BLaER1 treated with 17β-estradiol and CSF1 and Interleukin-3, amounts not matched to agents 10 nM and 100 nM (cell line): Measurements from ENCODE around the gene PDXK.
A peak's percentile ranks its signal among the peaks of the same experiment; 100 is the strongest.

Experiments used
- H3K27ac ChIP-seq, 11 experiments: shearing (Covaris generic); formaldehyde crosslinking; 2 replicates each; pipeline ENCODE4 v1.8.1; 2022
- H3K27me3 ChIP-seq, 11 experiments: shearing (Covaris generic); formaldehyde crosslinking; 2 replicates each; pipeline ENCODE4 v1.8.1; 2022
- H3K36me3 ChIP-seq, 11 experiments: shearing (Covaris generic); formaldehyde crosslinking; 2 replicates each; pipeline ENCODE4 v1.8.1; 2022
- H3K4me1 ChIP-seq, 10 experiments: shearing (Covaris generic); formaldehyde crosslinking; 2 replicates each; pipeline ENCODE4 v1.8.1; 2022
- H3K4me2 ChIP-seq, 11 experiments: shearing (Covaris generic); formaldehyde crosslinking; 2 replicates each; pipeline ENCODE4 v1.8.1; 2022
- H3K4me3 ChIP-seq, 10 experiments: shearing (Covaris generic); formaldehyde crosslinking; 2 replicates each; pipeline ENCODE4 v1.8.1; 2022
- H3K9ac ChIP-seq, 11 experiments: shearing (Covaris generic); formaldehyde crosslinking; 2 replicates each; pipeline ENCODE4 v1.8.1; 2022
- H3K9me3 ChIP-seq, 11 experiments: shearing (Covaris generic); formaldehyde crosslinking; replicated peaks in 1 of 11; 2 replicates each; pipeline ENCODE4 v1.8.1; 2022
- H4K20me1 ChIP-seq, 11 experiments: shearing (Covaris generic); formaldehyde crosslinking; 2 replicates each; pipeline ENCODE4 v1.8.1; 2022
- Cebpa-rat ChIP-seq, 11 experiments: shearing (Covaris generic); IDR thresholded peaks; 2 replicates each; pipeline ENCODE4 v1.8.1; 2022

Gene PDXK

DNA sequence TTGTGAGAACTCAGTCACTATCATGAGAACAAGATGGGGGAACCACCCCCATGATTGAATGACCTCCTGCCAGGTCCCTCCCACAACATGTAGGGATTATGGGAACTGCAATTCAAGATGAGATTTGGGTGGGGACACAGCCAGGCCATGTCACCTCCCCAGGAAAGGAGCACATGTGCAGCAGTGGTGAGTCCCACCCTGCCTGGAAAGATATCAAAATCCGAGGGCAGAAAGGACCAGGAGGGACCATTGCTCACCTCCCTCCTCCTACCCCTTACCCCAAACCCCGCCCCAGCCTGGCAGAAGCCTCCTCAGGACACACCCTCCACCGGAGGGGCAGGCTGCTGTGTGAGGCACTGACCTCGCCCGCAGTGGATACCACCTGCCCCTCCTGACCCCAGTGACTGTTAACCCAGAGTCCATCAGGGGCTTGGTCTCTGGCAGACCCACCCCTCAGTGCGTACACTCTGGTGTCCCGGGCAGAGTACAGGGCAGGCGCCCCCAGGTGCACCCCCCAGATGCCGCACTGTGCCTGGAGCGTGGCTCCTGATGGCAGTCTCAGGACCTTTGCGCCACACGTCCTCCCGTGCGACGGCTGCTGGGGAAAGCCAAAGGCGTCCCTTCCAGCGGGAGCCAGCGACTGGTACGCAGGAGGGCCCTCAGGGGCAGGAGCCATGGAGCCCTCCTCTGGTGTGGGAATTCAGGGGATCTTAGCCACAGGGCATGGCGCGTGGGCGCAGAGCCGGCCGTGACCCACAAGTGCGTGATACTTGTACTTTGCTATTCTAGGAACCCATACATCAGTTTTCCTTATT, 20.9 kb downstream of the PDXK start:
- Histone ChIP-seq H3K36me3 (peaks cover 0 to 89% (median 74%) of the 10 kb centered on the region in 11 experiments; a peak in 20 of 22 replicates), H3K27me3 (peaks cover 0 to 6% (median 0%) of the 10 kb centered on the region in 11 experiments; a peak in 3 of 22 replicates), H3K9me3 (peaks cover 0 to 12% (median 0%) of the 10 kb centered on the region in 11 experiments; a peak in 6 of 22 replicates), H3K4me2 (peak overlapping the region in 10 of 11 experiments; percentile 15 to 62 (median 46); a peak in 18 of 22 replicates), H3K9ac (no peak overlapping the region), H3K4me1 (peaks cover 38 to 57% (median 47%) of the 10 kb centered on the region in 10 experiments), H4K20me1 (peaks cover 37 to 90% (median 78%) of the 10 kb centered on the region in 11 experiments), H3K27ac (no peak overlapping the region), H3K4me3 (no peak overlapping the region)
- TF ChIP-seq Cebpa-rat (IDR thresholded peaks at IDR 0.05) = no peak

DNA sequence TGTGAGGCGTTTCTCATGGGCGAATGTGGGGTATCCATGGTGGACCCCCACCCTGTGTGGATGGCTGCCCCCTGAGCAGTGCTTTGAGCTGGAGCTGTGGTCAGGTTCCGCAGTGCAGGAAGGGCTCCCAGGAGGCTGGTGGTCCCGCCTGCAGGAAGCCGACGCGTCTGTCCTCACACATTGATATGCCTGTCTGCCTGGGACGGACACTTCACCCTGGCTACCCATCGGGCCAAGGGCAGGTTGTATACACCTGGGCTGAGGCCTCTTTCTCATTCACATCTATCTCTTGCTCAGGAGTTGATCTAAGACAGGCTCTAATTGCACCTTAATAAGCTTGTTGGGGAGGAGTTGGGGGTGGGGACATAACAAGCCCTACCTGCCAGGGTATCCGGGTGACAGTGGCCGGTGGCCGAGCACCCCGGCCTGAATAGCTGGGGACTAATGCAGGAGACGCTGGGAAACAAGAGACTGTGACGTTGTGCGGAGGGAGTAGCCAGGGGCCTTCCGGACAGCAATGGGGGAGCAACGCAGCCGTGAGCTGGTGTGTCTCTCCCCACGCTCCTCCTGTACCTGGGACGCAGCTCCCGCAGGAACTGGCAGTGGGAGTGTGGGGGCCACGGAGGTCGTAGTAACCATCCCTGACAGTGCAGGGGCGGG, 21.7 kb downstream of the PDXK start:
- no peak overlapping the region for H3K4me3 ChIP-seq
- peaks cover 29 to 90% (median 77%) of the 10 kb centered on the region in 11 experiments for H4K20me1 ChIP-seq
- H3K4me2 ChIP-seq = peak overlapping the region in 9 of 11 experiments; percentile 15 to 62 (median 49); a peak in 16 of 22 replicates
- no peak overlapping the region for H3K27ac ChIP-seq
- H3K9ac ChIP-seq = no peak overlapping the region
- TF ChIP-seq Cebpa-rat (IDR thresholded peaks at IDR 0.05) = no peak
- peaks cover 30 to 49% (median 39%) of the 10 kb centered on the region in 10 experiments for H3K4me1 ChIP-seq
- H3K27me3 ChIP-seq = no peaks in the 10 kb centered on the region
- H3K9me3 ChIP-seq = peaks cover 0 to 12% (median 0%) of the 10 kb centered on the region in 11 experiments; a peak in 6 of 22 replicates
- H3K36me3 ChIP-seq = peaks cover 5 to 89% (median 74%) of the 10 kb centered on the region in 11 experiments; a peak in 21 of 22 replicates

DNA sequence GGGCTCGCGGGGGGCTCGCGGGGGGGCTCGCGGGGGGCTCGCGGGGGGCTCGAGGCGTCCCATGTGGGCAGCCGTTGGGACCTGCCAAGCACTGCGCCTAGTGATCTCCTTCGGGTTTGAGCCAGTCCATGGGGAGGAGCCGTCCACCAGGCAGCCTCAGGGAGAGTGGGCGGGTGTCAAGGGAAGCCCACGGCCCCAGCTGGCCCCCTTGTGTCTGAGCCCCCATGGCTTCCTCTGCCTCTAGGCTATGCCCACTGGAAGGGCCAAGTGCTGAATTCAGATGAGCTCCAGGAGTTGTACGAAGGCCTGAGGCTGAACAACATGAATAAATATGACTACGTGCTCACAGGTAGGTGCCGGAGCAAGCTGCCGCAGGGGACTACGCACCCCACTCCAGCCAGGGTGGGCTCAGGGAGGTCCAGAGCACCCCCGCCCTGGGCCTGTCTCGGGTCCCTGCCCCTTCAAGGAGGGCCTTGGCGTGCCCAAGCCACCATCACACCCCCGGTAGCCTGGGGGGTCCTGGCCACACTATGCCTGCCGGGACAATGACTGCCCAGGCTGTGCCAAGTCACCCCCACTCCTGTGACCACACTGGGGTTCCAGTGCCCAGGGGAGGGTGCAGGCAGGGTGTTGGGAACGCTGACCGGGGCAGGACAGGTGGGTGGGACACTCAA, 22.6 kb downstream of the PDXK start:
- no peak overlapping the region for H3K9ac ChIP-seq
- H4K20me1 ChIP-seq = peaks cover 21 to 90% (median 68%) of the 10 kb centered on the region in 11 experiments; a peak in 21 of 22 replicates
- H3K27ac ChIP-seq = no peak overlapping the region
- H3K36me3 ChIP-seq = peaks cover 10 to 89% (median 74%) of the 10 kb centered on the region in 11 experiments; a peak in 21 of 22 replicates
- no peak overlapping the region for H3K4me3 ChIP-seq
- no peaks in the 10 kb centered on the region for H3K27me3 ChIP-seq
- TF ChIP-seq Cebpa-rat (IDR thresholded peaks at IDR 0.05) = no peak
- H3K4me2 ChIP-seq = no peak overlapping the region
- peaks cover 0 to 5% (median 0%) of the 10 kb centered on the region in 11 experiments; a peak in 6 of 22 replicates for H3K9me3 ChIP-seq
- peaks cover 21 to 40% (median 29%) of the 10 kb centered on the region in 10 experiments for H3K4me1 ChIP-seq

DNA sequence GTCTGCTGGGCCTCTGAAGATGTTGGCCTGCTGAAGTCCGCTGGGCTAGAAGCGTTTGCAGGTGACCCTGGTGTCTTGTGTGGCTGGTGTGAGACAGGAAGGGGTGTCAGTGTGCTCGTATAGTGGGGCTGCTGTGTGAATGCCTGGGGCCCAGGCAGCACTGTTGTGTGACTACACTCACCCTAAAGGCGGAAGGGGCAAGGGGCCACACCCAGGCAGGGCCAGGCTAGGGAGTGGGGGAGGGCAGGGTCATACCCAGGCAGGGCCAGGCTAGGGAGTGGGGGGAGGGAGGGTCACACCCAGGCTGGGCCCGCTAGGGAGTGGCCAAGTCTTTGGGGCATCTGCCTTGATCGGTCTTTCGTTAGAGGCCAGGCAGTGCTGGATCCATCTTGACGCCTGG, 25.0 kb downstream of the PDXK start:
- peaks cover 19 to 89% (median 74%) of the 10 kb centered on the region in 11 experiments; a peak in 21 of 22 replicates for H3K36me3 ChIP-seq
- no peaks in the 10 kb centered on the region for H3K27me3 ChIP-seq
- no peak overlapping the region for H3K9ac ChIP-seq

DNA sequence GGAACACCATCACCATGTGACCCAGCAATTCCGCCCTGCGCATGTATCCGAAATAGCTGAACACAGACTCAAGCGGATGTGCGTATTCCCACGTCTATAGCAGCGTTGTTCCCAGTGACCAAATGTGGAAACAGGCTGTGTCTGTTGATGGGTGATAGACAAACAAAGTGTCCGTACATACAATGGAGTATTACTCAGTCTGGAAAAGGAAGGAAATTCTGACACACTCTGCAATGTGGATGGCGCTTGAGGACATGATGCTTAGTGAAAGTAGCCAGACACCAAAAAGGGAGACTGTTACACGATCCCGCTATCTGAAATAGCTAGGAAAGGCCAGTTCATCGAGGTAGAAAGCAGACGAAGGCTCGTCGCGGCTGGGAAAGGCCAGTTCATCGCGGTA, 25.8 kb downstream of the PDXK start:
- H3K4me1 ChIP-seq = peaks cover 9 to 34% (median 27%) of the 10 kb centered on the region in 10 experiments; a peak in 19 of 20 replicates
- no peak overlapping the region for H3K27ac ChIP-seq
- no peaks in the 10 kb centered on the region for H3K9me3 ChIP-seq
- TF ChIP-seq Cebpa-rat (IDR thresholded peaks at IDR 0.05) = no peak
- no peak overlapping the region for H3K4me3 ChIP-seq
- H3K9ac ChIP-seq = no peak overlapping the region
- no peak overlapping the region for H3K4me2 ChIP-seq
- H3K36me3 ChIP-seq = peaks cover 19 to 89% (median 76%) of the 10 kb centered on the region in 11 experiments; a peak in 21 of 22 replicates
- H3K27me3 ChIP-seq = no peaks in the 10 kb centered on the region
- H4K20me1 ChIP-seq = peaks cover 10 to 89% (median 52%) of the 10 kb centered on the region in 11 experiments; a peak in 21 of 22 replicates

More for the DNA sequence above, 25.0 kb downstream of the PDXK start:
- H3K9me3 ChIP-seq = no peaks in the 10 kb centered on the region
- H3K4me1 ChIP-seq = peaks cover 16 to 35% (median 24%) of the 10 kb centered on the region in 10 experiments
- H3K4me2 ChIP-seq = no peak overlapping the region
- H4K20me1 ChIP-seq = peaks cover 11 to 89% (median 53%) of the 10 kb centered on the region in 11 experiments; a peak in 21 of 22 replicates
- no peak overlapping the region for H3K27ac ChIP-seq
- TF ChIP-seq Cebpa-rat (IDR thresholded peaks at IDR 0.05) = no peak
- H3K4me3 ChIP-seq = no peak overlapping the region

DNA sequence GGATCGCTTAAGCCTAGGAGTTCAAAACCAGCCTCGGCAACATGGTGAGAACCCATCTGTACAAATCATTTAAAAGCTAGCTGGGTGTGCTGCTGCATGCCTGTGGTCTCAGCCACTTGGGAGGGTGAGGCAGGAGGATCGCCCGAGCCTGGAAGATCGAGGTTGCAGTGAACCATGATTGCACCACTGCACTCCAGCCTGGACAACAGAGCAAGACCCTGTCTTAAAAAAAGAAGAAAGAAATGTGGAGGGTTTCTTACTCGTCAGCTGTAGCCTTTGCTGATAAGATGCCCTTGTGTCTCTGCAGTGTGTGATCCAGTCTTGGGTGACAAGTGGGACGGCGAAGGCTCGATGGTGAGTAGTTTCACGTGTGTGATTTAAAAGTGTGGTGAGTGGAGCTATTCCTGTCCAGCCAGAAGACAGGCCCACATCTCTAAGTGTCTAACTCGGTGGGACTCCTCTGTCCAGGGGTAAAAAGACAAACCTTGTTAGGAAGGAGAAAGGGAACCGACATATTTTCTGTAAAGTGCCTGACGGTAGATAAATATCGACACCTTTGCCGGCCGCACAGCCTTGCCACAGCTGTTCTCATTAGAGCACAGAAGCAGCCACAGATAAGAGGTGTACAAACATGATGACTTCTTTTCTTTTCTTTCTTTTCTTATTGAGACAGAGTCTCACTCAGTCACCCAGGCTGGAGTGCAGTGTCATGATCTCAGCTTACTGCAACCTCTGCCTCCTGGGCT, 27.0 kb downstream of the PDXK start:
- Histone ChIP-seq H3K36me3 (peaks cover 19 to 91% (median 88%) of the 10 kb centered on the region in 11 experiments; a peak in 21 of 22 replicates), H3K27me3 (no peaks in the 10 kb centered on the region), H3K4me3 (no peak overlapping the region), H3K4me2 (no peak overlapping the region), H3K27ac (no peak overlapping the region), H3K9ac (no peak overlapping the region), H3K9me3 (no peaks in the 10 kb centered on the region), H3K4me1 (peaks cover 0 to 30% (median 25%) of the 10 kb centered on the region in 10 experiments; a peak in 16 of 20 replicates), H4K20me1 (peaks cover 0 to 89% (median 52%) of the 10 kb centered on the region in 11 experiments; a peak in 19 of 22 replicates)
- no peak for TF ChIP-seq Cebpa-rat (IDR thresholded peaks at IDR 0.05)

DNA sequence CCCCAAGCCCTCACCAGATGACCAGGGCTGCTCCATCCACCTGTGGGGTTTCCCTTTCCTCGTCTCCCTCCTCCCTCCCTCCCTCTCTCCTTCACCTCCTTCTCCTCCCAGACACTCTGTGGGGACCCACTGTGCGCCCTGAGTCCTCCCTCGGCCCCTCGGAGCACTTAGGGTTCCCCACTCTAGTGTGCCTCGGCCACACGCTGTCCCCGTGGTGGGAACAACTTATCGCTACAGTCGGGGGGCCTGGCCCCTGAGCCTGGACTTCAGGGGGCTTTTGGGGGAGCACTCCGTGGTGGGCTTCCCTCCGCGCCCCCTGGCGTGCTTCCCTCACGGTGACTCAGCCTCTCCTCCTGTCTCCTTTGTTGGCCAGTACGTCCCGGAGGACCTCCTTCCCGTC, 29.7 kb downstream of the PDXK start:
- TF ChIP-seq Cebpa-rat (IDR thresholded peaks at IDR 0.05) = no peak
- peaks cover 0 to 2% (median 0%) of the 10 kb centered on the region in 11 experiments; a peak in 1 of 22 replicates for H3K9me3 ChIP-seq
- H3K27me3 ChIP-seq = no peaks in the 10 kb centered on the region
- peaks cover 0 to 30% (median 25%) of the 10 kb centered on the region in 10 experiments; a peak in 16 of 20 replicates for H3K4me1 ChIP-seq
- H3K4me2 ChIP-seq = peak overlapping the region in 9 of 11 experiments; percentile 26 to 77 (median 68); a peak in 18 of 22 replicates
- H3K27ac ChIP-seq = peak overlapping the region in 1 of 11 experiments; percentile 3; a peak in 1 of 22 replicates
- H3K9ac ChIP-seq = no peak overlapping the region
- H4K20me1 ChIP-seq = peaks cover 0 to 98% (median 52%) of the 10 kb centered on the region in 11 experiments; a peak in 17 of 22 replicates
- peaks cover 26 to 100% (median 98%) of the 10 kb centered on the region in 11 experiments; a peak in 21 of 22 replicates for H3K36me3 ChIP-seq
- H3K4me3 ChIP-seq = no peak overlapping the region
